Gastrocnemius medialis (tissue), 4 donors: ENCODE measurements around the gene KIF11. TPM values are rescaled to one million over a fixed set of nuclear protein-coding genes. Genes with fewer than 3 reads are reported as not detected.

Experiments used
- ATAC-seq, 2 donors: fragments of 150-250 bp; one replicate each; pipeline ENCODE4 v1.9.1; 2016
- DNase-seq, 2 donors: peaks; one replicate each; pipeline ENCODE4 v3.0.0-alpha.2; 2019
- H3K27ac ChIP-seq, 4 donors: fragments of 200-600 bp; sonication (generic); 1 replicate in 1 of 4; 2 replicates in 3 of 4; pipeline ENCODE4 v1.5.1; 2016 to 2018; ENCODE audit warnings: mild to moderate bottlenecking in 2 of 4, moderate library complexity in 1 of 4
- H3K27me3 ChIP-seq, 3 donors: fragments of 200-600 bp; sonication (generic) in 2 of 3; 1 replicate in 1 of 3; 2 replicates in 2 of 3; pipeline versions ENCODE4 v1.5.1 to v1.6.0; 2016 to 2019; ENCODE audit warnings: mild to moderate bottlenecking in 1 of 3, moderate library complexity in 1 of 3
- H3K36me3 ChIP-seq, 2 donors: fragments of 200-600 bp; sonication (generic) in 1 of 2; one replicate each; pipeline ENCODE4 v1.5.1; 2017 to 2018
- H3K4me1 ChIP-seq, 2 donors: fragments of 200-600 bp; sonication (generic) in 1 of 2; one replicate each; pipeline ENCODE4 v1.5.1; 2016 to 2017; ENCODE audit warnings: mild to moderate bottlenecking in 2 of 2
- H3K4me3 ChIP-seq, 4 donors: fragments of 200-600 bp; sonication (generic) in 3 of 4; 1 replicate in 1 of 4; 2 replicates in 3 of 4; pipeline ENCODE4 v1.5.1; 2016 to 2019; ENCODE audit warnings: mild to moderate bottlenecking in 2 of 4
- H3K9me3 ChIP-seq, 3 donors: fragments of 200-600 bp; sonication (generic) in 2 of 3; 1 replicate in 1 of 3; 2 replicates in 2 of 3; pipeline ENCODE4 v1.5.1; 2016 to 2019
- CTCF ChIP-seq, 5 experiments: fragments of 450-650 bp in 3 of 5; fragments of 200-600 bp in 2 of 5; sonication (generic) in 2 of 5; IDR thresholded peaks in 4 of 5; conservative IDR thresholded peaks in 1 of 5; 1 replicate in 4 of 5; 2 replicates in 1 of 5; pipeline ENCODE4 v1.5.1; 2016 to 2019; ENCODE audit warnings: antibody characterized with exemption in 5 of 5, mild to moderate bottlenecking in 3 of 5, moderate library complexity in 3 of 5
- POLR2A ChIP-seq, 2 donors: fragments of 450-650 bp; IDR thresholded peaks; one replicate each; pipeline ENCODE4 v1.6.1; 2017; ENCODE audit warnings: antibody characterized with exemption in 2 of 2, mild to moderate bottlenecking in 2 of 2, moderate library complexity in 2 of 2
- in situ Hi-C, 4 donors: fragments of 200-750 bp; cut with MboI; loops; one replicate each; pipeline versions ENCODE4 v1.15.0 to v1.8.0; 2017; ENCODE audit warnings: low sequenced_read_pairs in 4 of 4
- intact Hi-C: fragments of 100-400 bp; cut with DNase I; formaldehyde crosslinking; loops from one replicate; pipeline ENCODE4 v1.15.1; 2023; ENCODE audit warnings: low total_unique reads
- total RNA-seq, 4 donors: library from RNA; depleted of rRNA; stranded (reverse); fragments of >200 nt; gene quantifications; one replicate each; pipeline versions ENCODE4 v1.1.0 to v1.2.3, GENCODE V29; 2016

The KIF11 gene
- total RNA-seq, 4 donors from 2014 or later: 0.05 to 0.76 (median 0.35) TPM

- Histone ChIP-seq H3K27ac (peak overlapping the region in 3 of 4 donors; percentile 51 to 65 (median 53)), H3K4me3 (peak overlapping the region; percentile 56 to 73 (median 62)), H3K9me3 (no peaks in the 10 kb centered on the region), H3K4me1 (peaks cover 0 to 6% of the 10 kb centered on the region in 2 donors), H3K36me3 (no peaks in the 10 kb centered on the region), H3K27me3 (peaks cover 31 to 50% (median 37%) of the 10 kb centered on the region in 3 donors)
- no peak for DNase-seq
- in situ Hi-C loops: no loop called here
- intact Hi-C loops: no loop called here
- TF ChIP-seq POLR2A (IDR thresholded peaks at IDR 0.05) (no peak), CTCF (IDR thresholded peaks at IDR 0.05 in 4 of 5, conservative IDR thresholded peaks at IDR 0.05 in 1 of 5) (no peak)
- ATAC-seq: peak in 1 of 2 donors; percentile 29
Measured at GRCh38 chr10:92688927-92689662, 96.2 kb downstream of the KIF11 start.

GRCh38 chr10:92689663-92690210 lies 96.8 kb downstream of the KIF11 start, which contains the start of gene HHEX:
TSS of gene HHEX (plus strand) at chr10:92689955. CDS start at chr10:92689987, 32 bp downstream.
- H3K27me3 ChIP-seq: peaks cover 36 to 53% (median 43%) of the 10 kb centered on the region in 3 donors
- no peak for TF ChIP-seq CTCF (IDR thresholded peaks at IDR 0.05 in 4 of 5, conservative IDR thresholded peaks at IDR 0.05 in 1 of 5)
- TF ChIP-seq POLR2A (IDR thresholded peaks at IDR 0.05): peak; percentile 33 to 69
- peak within 1 kb of the TSS; percentile 56 to 73 (median 62) for H3K4me3 ChIP-seq
- intact Hi-C loops (loop anchor here (10.0 kb wide), 1 partner anchor 135 kb away; no protein-coding TSS in a partner anchor), in situ Hi-C loops (no loop called here)
- peak; percentile 37 to 39 for ATAC-seq
- peak within 1 kb of the TSS; percentile 64 to 78 (median 74) for H3K27ac ChIP-seq
- H3K4me1 ChIP-seq: peaks cover 0 to 6% of the 10 kb centered on the region in 2 donors
- DNase-seq: peak in 1 of 2 donors; percentile 16
- H3K9me3 ChIP-seq: no peaks in the 10 kb centered on the region
- no peaks in the 10 kb centered on the region for H3K36me3 ChIP-seq

- Histone ChIP-seq H3K4me1 (peaks cover 0 to 6% of the 10 kb centered on the region in 2 donors), H3K9me3 (no peaks in the 10 kb centered on the region), H3K27me3 (peaks cover 37 to 58% (median 43%) of the 10 kb centered on the region in 3 donors), H3K4me3 (peak overlapping the region; percentile 50 to 65 (median 59)), H3K36me3 (no peaks in the 10 kb centered on the region), H3K27ac (peak overlapping the region; percentile 64 to 78 (median 74))
- DNase-seq: no peak
- intact Hi-C loops (loop anchor here (10.0 kb wide), 1 partner anchor 134 kb away; no protein-coding TSS in a partner anchor), in situ Hi-C loops (no loop called here)
- ATAC-seq: peak; percentile 63 to 71
- TF ChIP-seq CTCF (IDR thresholded peaks at IDR 0.05 in 4 of 5, conservative IDR thresholded peaks at IDR 0.05 in 1 of 5): no peak
- TF ChIP-seq POLR2A (IDR thresholded peaks at IDR 0.05): no peak
Measured at GRCh38 chr10:92690211-92690914, 97.4 kb downstream of the KIF11 start.

- intact Hi-C loops: loop anchor here (10.0 kb wide), 1 partner anchor 134 kb away; no protein-coding TSS in a partner anchor
- in situ Hi-C loops: no loop called here
- peaks cover 0 to 6% of the 10 kb centered on the region in 2 donors for H3K4me1 ChIP-seq
- no peaks in the 10 kb centered on the region for H3K36me3 ChIP-seq
- TF ChIP-seq CTCF (IDR thresholded peaks at IDR 0.05 in 4 of 5, conservative IDR thresholded peaks at IDR 0.05 in 1 of 5) (no peak), POLR2A (IDR thresholded peaks at IDR 0.05) (no peak)
- ATAC-seq: peak in 1 of 2 donors; percentile 73
- DNase-seq: no peak
- H3K9me3 ChIP-seq: no peaks in the 10 kb centered on the region
- H3K4me3 ChIP-seq: peak overlapping the region; percentile 38 to 65 (median 50)
- H3K27me3 ChIP-seq: peaks cover 40 to 65% (median 49%) of the 10 kb centered on the region in 3 donors
- H3K27ac ChIP-seq: peak overlapping the region; percentile 42 to 77 (median 74)
Measured at GRCh38 chr10:92690915-92691590, 98.1 kb downstream of the KIF11 start.
